ENCODE data around the gene DLG2.

Gene DLG2

GRCh38 chr11:83642500-83642899, 1984.6 kb downstream of the DLG2 start:
- Histone ChIP-seq H3F3A (ENCODE audit: insufficient read depth, low read length) (no peaks in the 10 kb centered on the region), H3K9me3 (ENCODE audit: low read length) (no peaks in the 10 kb centered on the region), H4K20me1 (ENCODE audit: insufficient read depth, low read length) (no peaks in the 10 kb centered on the region), H3K27ac (ENCODE audit: low read depth, low read length, poor library complexity, severe bottlenecking) (no peak overlapping the region), H2AFZ (ENCODE audit: low read length) (no peak overlapping the region), H3K36me3 (ENCODE audit: insufficient read depth, low read length) (no peaks in the 10 kb centered on the region), H3K9ac (ENCODE audit: low read length) (no peak overlapping the region), H3K4me3 (ENCODE audit: low read depth, low read length, poor library complexity, severe bottlenecking) (no peak overlapping the region), H3K4me2 (ENCODE audit: low read length) (no peak overlapping the region), H3K27me3 (ENCODE audit: insufficient read depth, low read length) (no peaks in the 10 kb centered on the region), H3K4me1 (ENCODE audit: insufficient read depth, low read length, severe bottlenecking) (peaks cover 18% of the 10 kb centered on the region), H3K79me2 (ENCODE audit: insufficient read depth, low read length) (no peaks in the 10 kb centered on the region; the same call in 1 of the 2 replicates), H3K9me2 (ENCODE audit: low read depth, low read length) (no peaks in the 10 kb centered on the region)
- TF ChIP-seq CTCF (IDR thresholded peaks at IDR 0.05; ENCODE audit: low read length) (no peak), EZH2 (IDR thresholded peaks at IDR 0.05; ENCODE audit: borderline replicate concordance, low read length) (no peak)

GRCh38 chr11:83641511-83641910, 1985.6 kb downstream of the DLG2 start:
- Histone ChIP-seq H3K27ac (ENCODE audit: low read depth, low read length, poor library complexity, severe bottlenecking) (no peak overlapping the region), H3K4me2 (ENCODE audit: low read length) (no peak overlapping the region), H3K9me3 (ENCODE audit: low read length) (no peaks in the 10 kb centered on the region), H2AFZ (ENCODE audit: low read length) (no peak overlapping the region), H3K4me1 (ENCODE audit: insufficient read depth, low read length, severe bottlenecking) (peaks cover 18% of the 10 kb centered on the region), H3K9ac (ENCODE audit: low read length) (no peak overlapping the region), H3K4me3 (ENCODE audit: low read depth, low read length, poor library complexity, severe bottlenecking) (no peak overlapping the region), H4K20me1 (ENCODE audit: insufficient read depth, low read length) (no peaks in the 10 kb centered on the region), H3K9me2 (ENCODE audit: low read depth, low read length) (no peaks in the 10 kb centered on the region), H3F3A (ENCODE audit: insufficient read depth, low read length) (no peaks in the 10 kb centered on the region), H3K27me3 (ENCODE audit: insufficient read depth, low read length) (no peaks in the 10 kb centered on the region), H3K79me2 (ENCODE audit: insufficient read depth, low read length) (no peaks in the 10 kb centered on the region; the same call in 1 of the 2 replicates), H3K36me3 (ENCODE audit: insufficient read depth, low read length) (no peaks in the 10 kb centered on the region)
- TF ChIP-seq CTCF (IDR thresholded peaks at IDR 0.05; ENCODE audit: low read length) (no peak), EZH2 (IDR thresholded peaks at IDR 0.05; ENCODE audit: borderline replicate concordance, low read length) (no peak)

DNA sequence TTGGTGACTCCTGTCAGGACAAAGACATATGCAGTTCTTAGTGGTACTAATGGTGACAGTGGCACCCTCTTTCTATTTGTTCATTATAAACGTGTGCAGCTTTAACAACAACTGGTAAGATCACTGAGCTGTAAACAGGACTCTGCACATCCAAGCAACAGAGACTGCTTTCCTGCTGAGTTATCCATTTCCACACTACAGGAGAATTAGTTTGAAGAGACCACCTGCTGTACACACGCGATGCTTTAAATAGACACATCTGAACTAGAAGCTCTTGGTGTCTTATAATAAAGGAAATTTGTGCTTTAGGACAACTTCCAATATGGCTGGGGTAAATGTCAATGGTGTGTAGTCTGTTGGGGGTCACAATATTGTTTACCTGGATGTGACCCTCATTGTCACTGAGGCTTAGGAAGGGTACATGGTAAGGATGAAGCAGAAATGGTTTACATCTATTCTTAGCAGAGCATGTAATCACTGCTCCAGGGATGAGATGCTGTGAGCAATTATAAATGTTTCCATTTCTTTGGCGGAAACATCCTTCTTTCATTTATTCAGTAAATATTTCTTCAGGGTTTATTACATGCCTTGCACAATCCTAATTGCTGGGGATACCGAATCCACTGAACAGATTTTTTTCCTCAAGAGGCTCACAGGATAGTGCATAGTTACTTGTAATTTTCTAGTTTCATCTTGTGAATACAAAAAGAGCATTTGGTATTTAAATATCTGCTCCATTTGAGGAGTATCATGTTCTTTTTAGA, 1987.0 kb downstream of the DLG2 start:
- H4K20me1 ChIP-seq (ENCODE audit: insufficient read depth, low read length): no peaks in the 10 kb centered on the region
- TF ChIP-seq EZH2 (IDR thresholded peaks at IDR 0.05; ENCODE audit: borderline replicate concordance, low read length): no peak
- TF ChIP-seq CTCF (IDR thresholded peaks at IDR 0.05; ENCODE audit: low read length): no peak
- no peaks in the 10 kb centered on the region for H3K9me2 ChIP-seq (ENCODE audit: low read depth, low read length)
- H3K27ac ChIP-seq (ENCODE audit: low read depth, low read length, poor library complexity, severe bottlenecking): no peak overlapping the region
- H3K9me3 ChIP-seq (ENCODE audit: low read length): no peaks in the 10 kb centered on the region
- peaks cover 18% of the 10 kb centered on the region for H3K4me1 ChIP-seq (ENCODE audit: insufficient read depth, low read length, severe bottlenecking)
- no peaks in the 10 kb centered on the region for H3K27me3 ChIP-seq (ENCODE audit: insufficient read depth, low read length)
- no peak overlapping the region for H3K4me3 ChIP-seq (ENCODE audit: low read depth, low read length, poor library complexity, severe bottlenecking)
- H3K4me2 ChIP-seq (ENCODE audit: low read length): no peak overlapping the region
- no peaks in the 10 kb centered on the region for H3K79me2 ChIP-seq (ENCODE audit: insufficient read depth, low read length)
- no peak overlapping the region for H2AFZ ChIP-seq (ENCODE audit: low read length)
- H3K36me3 ChIP-seq (ENCODE audit: insufficient read depth, low read length): no peaks in the 10 kb centered on the region
- H3F3A ChIP-seq (ENCODE audit: insufficient read depth, low read length): no peaks in the 10 kb centered on the region
- H3K9ac ChIP-seq (ENCODE audit: low read length): no peak overlapping the region

Measured in OCI-LY1 (cell line).